Neural progenitor cell (in vitro differentiated cells): Measurements from ENCODE around the gene ARHGAP19.

Experiments used
- CTCF ChIP-seq: fragments of 200-600 bp; sonication (generic); IDR thresholded peaks from 2 replicates; pipeline ENCODE4 v1.5.1; 2017; ENCODE audit warnings: antibody characterized with exemption, mild to moderate bottlenecking
- EZH2phosphoT487 ChIP-seq: fragments of 200-600 bp; sonication (generic); IDR thresholded peaks from 2 replicates; pipeline ENCODE4 v1.6.1; 2017; ENCODE audit warnings: antibody characterized with exemption

DNA sequence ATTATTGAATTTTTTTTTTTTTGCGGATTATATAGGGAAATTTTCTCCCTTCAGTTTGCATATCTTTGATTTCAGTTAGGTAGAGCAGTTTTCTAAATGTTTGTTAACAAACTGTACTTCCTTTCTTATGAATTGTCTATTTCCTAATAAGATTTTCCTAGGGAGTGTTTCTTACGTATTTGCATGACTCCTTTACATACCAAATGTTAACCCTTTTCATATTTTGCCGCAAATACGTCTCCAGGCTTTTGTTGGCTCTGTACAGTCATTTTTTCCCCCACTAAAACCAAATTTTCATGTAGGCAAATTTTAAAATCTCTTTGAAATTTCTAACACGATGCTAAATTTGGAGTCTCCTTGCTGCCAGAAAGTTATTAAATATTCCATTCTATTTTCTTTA lies 44.0 kb upstream of the ARHGAP19 start:
- TF ChIP-seq CTCF (no peak), EZH2phosphoT487 (no peak)
